A549 (cell line): ENCODE data around the gene MAD1L1. TPM values are rescaled to one million over a fixed set of nuclear protein-coding genes. Genes with fewer than 3 reads are reported as not detected.

Source experiments
- ATAC-seq, 2 experiments: fragments of 200-7000 bp in 1 of 2; fragments of >200 bp in 1 of 2; cut with Nextera tagmentation in 1 of 2; cut with Tn5 transposase in 1 of 2; 3 replicates each; pipeline versions ENCODE4 v1.8.0 to v1.9.1; 2018 to 2020; ENCODE audit warnings: mild to moderate bottlenecking in 1 of 2, moderate library complexity in 1 of 2
- CTCF ChIA-PET: fragments of 300-600 bp; sonication (Branson Sonifier 250); formaldehyde crosslinking; extraction: SDS; loops from one replicate; lab custom pipeline; 2021; ENCODE audit warnings: antibody characterized with exemption, inconsistent platforms; lab: Yijun Ruan, JAX
- POLR2A ChIA-PET: fragments of 350-600 bp; formaldehyde crosslinking; extraction: SDS; loops from one replicate; lab custom pipeline; 2021; ENCODE audit warnings: antibody characterized with exemption, inconsistent platforms; lab: Yijun Ruan, JAX
- DNase-seq, 2 experiments: peaks; one replicate each; pipeline versions ENCODE4 v3.0.0 to v3.0.0-alpha.2; 2011 to 2016; ENCODE audit warnings: low read depth in 1 of 2, low spot score in 1 of 2
- FAIRE-seq: peaks from 2 replicates; lab custom pipeline; 2011; peaks lifted over from hg19 to GRCh38; lab: Jason Lieb, UNC
- H3K27ac ChIP-seq, 2 experiments: fragments of >200 bp; sonication (Bioruptor Twin); formaldehyde crosslinking; 3 replicates each; pipeline ENCODE4 v1.5.1; 2016 to 2017
- H3K4me1 ChIP-seq: fragments of >200 bp; sonication (Bioruptor Twin); formaldehyde crosslinking; 3 replicates; pipeline ENCODE4 v1.6.1; 2016
- H3K4me2 ChIP-seq: fragments of >200 bp; sonication (Bioruptor Twin); formaldehyde crosslinking; 3 replicates; pipeline ENCODE4 v1.6.1; 2016
- H3K4me3 ChIP-seq: fragments of >200 bp; sonication (Bioruptor Twin); formaldehyde crosslinking; 3 replicates; pipeline ENCODE4 v1.5.1; 2016
- H3K9me3 ChIP-seq: fragments of >200 bp; sonication (Bioruptor Twin); formaldehyde crosslinking; 3 replicates; pipeline ENCODE4 v1.6.1; 2016
- CBX2 ChIP-seq: fragments of 200-600 bp; sonication (generic); IDR thresholded peaks from 2 replicates; pipeline ENCODE4 v1.6.1; 2016; ENCODE audit warnings: low read depth, mild to moderate bottlenecking, borderline replicate concordance
- CHD2 ChIP-seq: fragments of 150-350 bp; IDR thresholded peaks from 2 replicates; pipeline ENCODE4 v1.6.1; 2014; ENCODE audit warnings: low read length; ENCODE audit not compliant: partially characterized antibody
- CHD4 ChIP-seq: fragments of 200-600 bp; sonication (generic); IDR thresholded peaks from 2 replicates; pipeline ENCODE4 v1.6.1; 2016; ENCODE audit warnings: antibody characterized with exemption, mild to moderate bottlenecking, borderline replicate concordance
- EHMT2 ChIP-seq: fragments of 200-600 bp; sonication (generic); IDR thresholded peaks from 2 replicates; pipeline ENCODE4 v1.6.1; 2016; ENCODE audit warnings: antibody characterized with exemption, low read depth, mild to moderate bottlenecking, moderate library complexity
- EP300 ChIP-seq, 2 experiments: fragments of >200 bp; sonication (Bioruptor Twin); formaldehyde crosslinking; IDR thresholded peaks; 2 replicates in 1 of 2; 3 replicates in 1 of 2; pipeline ENCODE4 v1.6.1; 2016 to 2017
- FOXS1 ChIP-seq: fragments of 250-450 bp; sonication (Bioruptor Pico); IDR thresholded peaks from 2 replicates; pipeline ENCODE4 v1.5.0; 2020; ENCODE audit warnings: mild to moderate bottlenecking, moderate library complexity
- GATA3 ChIP-seq: IDR thresholded peaks from 2 replicates; pipeline ENCODE4 v1.6.1; 2012; ENCODE audit warnings: borderline replicate concordance
- HDAC2 ChIP-seq: fragments of 200-600 bp; sonication (generic); IDR thresholded peaks from 2 replicates; pipeline ENCODE4 v1.6.1; 2016
- HOXB5 ChIP-seq: fragments of 250-450 bp; sonication (Bioruptor Pico); IDR thresholded peaks from 2 replicates; pipeline ENCODE4 v1.5.0; 2020; ENCODE audit warnings: mild to moderate bottlenecking, moderate library complexity
- JUN ChIP-seq, 2 experiments: fragments of >200 bp; sonication (Bioruptor Twin); formaldehyde crosslinking; IDR thresholded peaks; 2 replicates in 1 of 2; 3 replicates in 1 of 2; pipeline ENCODE4 v1.6.1; 2016 to 2017
- KDM1A ChIP-seq: fragments of 200-600 bp; sonication (generic); IDR thresholded peaks from 2 replicates; pipeline ENCODE4 v1.6.1; 2016; ENCODE audit warnings: low read depth, mild to moderate bottlenecking
- MAFK ChIP-seq: fragments of 450-650 bp; IDR thresholded peaks from 2 replicates; pipeline ENCODE4 v1.6.1; 2014; ENCODE audit not compliant: partially characterized antibody
- MAZ ChIP-seq: fragments of 150-350 bp; IDR thresholded peaks from 2 replicates; pipeline ENCODE4 v1.6.1; 2014; ENCODE audit warnings: antibody characterized with exemption, low read depth, low read length, borderline replicate concordance
- NFE2L2 ChIP-seq: fragments of 150-350 bp; conservative IDR thresholded peaks from 2 replicates; pipeline ENCODE4 v1.6.1; 2014; ENCODE audit warnings: low read length
- NPAS2 ChIP-seq: fragments of 250-450 bp; sonication (Bioruptor Pico); IDR thresholded peaks from 2 replicates; pipeline ENCODE4 v1.8.0; 2022; ENCODE audit warnings: mild to moderate bottlenecking, moderate library complexity, borderline replicate concordance
- NR3C1 ChIP-seq: fragments of >200 bp; sonication (Bioruptor Twin); formaldehyde crosslinking; IDR thresholded peaks from 3 replicates; pipeline ENCODE4 v1.6.1; 2017
- POLR2A ChIP-seq: IDR thresholded peaks from 2 replicates; pipeline ENCODE4 v1.6.1; 2012; ENCODE audit warnings: mild to moderate bottlenecking, low read length
- POLR2AphosphoS2 ChIP-seq: conservative IDR thresholded peaks from 2 replicates; pipeline ENCODE4 v1.6.1; 2012; ENCODE audit warnings: low read length, improper control_type of control experiment, inconsistent platforms
- RAD21 ChIP-seq, 2 experiments: fragments of >200 bp in 1 of 2; sonication (Bioruptor Twin) in 1 of 2; formaldehyde crosslinking in 1 of 2; IDR thresholded peaks in 1 of 2; conservative IDR thresholded peaks in 1 of 2; 2 replicates in 1 of 2; 3 replicates in 1 of 2; pipeline ENCODE4 v1.6.1; 2012 to 2018; ENCODE audit warnings: inconsistent platforms in 1 of 2
- RCOR1 ChIP-seq: fragments of 150-350 bp; IDR thresholded peaks from 2 replicates; pipeline ENCODE4 v1.6.1; 2014; ENCODE audit warnings: antibody characterized with exemption, low read length, low read depth
- RNF2 ChIP-seq: fragments of 200-600 bp; sonication (generic); IDR thresholded peaks from 2 replicates; pipeline ENCODE4 v1.6.1; 2016; ENCODE audit warnings: low read depth, mild to moderate bottlenecking, antibody characterized with exemption, moderate library complexity, borderline replicate concordance
- SREBF2 ChIP-seq: fragments of 450-650 bp; IDR thresholded peaks from 2 replicates; pipeline ENCODE4 v1.6.1; 2014; ENCODE audit warnings: mild to moderate bottlenecking, moderate library complexity
- TFCP2L1 ChIP-seq: fragments of 250-450 bp; sonication (Bioruptor Pico); IDR thresholded peaks from 2 replicates; pipeline ENCODE4 v1.5.0; 2021; ENCODE audit warnings: mild to moderate bottlenecking
- ZNF302 ChIP-seq: fragments of 250-450 bp; sonication (Bioruptor Pico); IDR thresholded peaks from 2 replicates; pipeline ENCODE4 v1.9.0; 2021; ENCODE audit warnings: inconsistent platforms, mild to moderate bottlenecking, moderate library complexity
- WGBS: methylation state at CpG from one replicate; pipeline ENCODE4 v1.1.6; 2017; ENCODE audit errors: missing lambda C conversion rate; 5-methylcytosine and 5-hydroxymethylcytosine counted together
- polyA plus RNA-seq, 4 experiments: library from polyadenylated mRNA; depleted of rRNA in 3 of 4; stranded (reverse); fragments of >200 nt; fragmentation: RNase III in 1 of 4; extraction: RNeasy Plus Mini Kit Qiagen cat#74134 plus additional on column Dnase treatment in 1 of 4; gene quantifications; 2 replicates in 3 of 4; 3 replicates in 1 of 4; pipeline ENCODE4 v1.2.3, GENCODE V29; 2011 to 2017
- TF ChIP-seq, protein P1 (sequence below): fragments of 250-450 bp; sonication (Bioruptor Pico); IDR thresholded peaks from 2 replicates; pipeline ENCODE4 v1.5.0; 2021; ENCODE audit warnings: mild to moderate bottlenecking, moderate library complexity, borderline replicate concordance
- TF ChIP-seq, protein P2 (sequence below): IDR thresholded peaks from 2 replicates; pipeline ENCODE4 v1.6.1; 2012; ENCODE audit warnings: low read depth, borderline replicate concordance

MAD1L1 gene
- polyA plus RNA-seq, 2 of the 4 experiments (the other 2 are of a cell fraction) = 13.6 to 16.6 TPM

DNA sequence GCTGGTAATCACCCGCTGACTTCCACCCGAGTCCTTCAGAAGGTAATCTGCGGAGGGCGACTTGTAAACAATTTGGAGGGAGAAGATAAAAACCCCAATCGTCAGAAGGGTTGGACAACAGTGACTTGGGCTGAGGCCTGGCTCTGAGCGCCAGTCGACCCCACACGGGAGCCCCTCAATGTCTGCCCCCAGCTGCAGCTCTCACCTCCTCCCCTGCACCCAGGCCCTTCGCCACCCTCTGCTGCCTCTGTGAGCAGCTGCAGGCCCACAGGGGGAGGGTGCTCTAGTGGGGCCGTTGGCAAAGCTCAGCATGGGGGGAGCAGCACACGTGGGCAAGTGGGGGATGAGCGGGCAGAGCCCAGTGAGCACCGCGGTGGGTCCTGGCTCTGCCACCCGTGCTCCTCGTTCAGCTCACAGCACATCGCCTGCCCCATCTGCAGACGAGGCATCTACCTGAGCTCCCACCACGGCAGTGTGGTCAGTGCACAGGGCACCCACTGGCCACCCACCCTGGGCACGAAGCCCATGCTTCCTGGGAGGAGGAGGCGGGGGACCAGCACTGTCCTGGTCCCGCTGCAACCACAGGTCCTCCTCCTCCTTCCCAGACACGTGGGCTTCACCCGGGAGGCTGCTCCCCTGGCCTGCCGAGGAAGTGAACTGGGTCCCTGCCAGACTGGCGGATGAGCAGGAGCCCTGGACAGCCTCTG is 282.1 kb downstream of the MAD1L1 start (continued):
- TF ChIP-seq, protein P1, sequence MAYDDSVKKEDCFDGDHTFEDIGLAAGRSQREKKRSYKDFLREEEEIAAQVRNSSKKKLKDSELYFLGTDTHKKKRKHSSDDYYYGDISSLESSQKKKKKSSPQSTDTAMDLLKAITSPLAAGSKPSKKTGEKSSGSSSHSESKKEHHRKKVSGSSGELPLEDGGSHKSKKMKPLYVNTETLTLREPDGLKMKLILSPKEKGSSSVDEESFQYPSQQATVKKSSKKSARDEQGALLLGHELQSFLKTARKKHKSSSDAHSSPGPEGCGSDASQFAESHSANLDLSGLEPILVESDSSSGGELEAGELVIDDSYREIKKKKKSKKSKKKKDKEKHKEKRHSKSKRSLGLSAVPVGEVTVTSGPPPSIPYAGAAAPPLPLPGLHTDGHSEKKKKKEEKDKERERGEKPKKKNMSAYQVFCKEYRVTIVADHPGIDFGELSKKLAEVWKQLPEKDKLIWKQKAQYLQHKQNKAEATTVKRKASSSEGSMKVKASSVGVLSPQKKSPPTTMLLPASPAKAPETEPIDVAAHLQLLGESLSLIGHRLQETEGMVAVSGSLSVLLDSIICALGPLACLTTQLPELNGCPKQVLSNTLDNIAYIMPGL (CRISPR knock-in tag) = no peak
- TF ChIP-seq HDAC2 (no peak), NPAS2 (CRISPR knock-in tag) (no peak), EP300 (IDR thresholded peaks at IDR 0.05) (no peak), HOXB5 (CRISPR knock-in tag) (no peak)
- TF ChIP-seq, protein P2, sequence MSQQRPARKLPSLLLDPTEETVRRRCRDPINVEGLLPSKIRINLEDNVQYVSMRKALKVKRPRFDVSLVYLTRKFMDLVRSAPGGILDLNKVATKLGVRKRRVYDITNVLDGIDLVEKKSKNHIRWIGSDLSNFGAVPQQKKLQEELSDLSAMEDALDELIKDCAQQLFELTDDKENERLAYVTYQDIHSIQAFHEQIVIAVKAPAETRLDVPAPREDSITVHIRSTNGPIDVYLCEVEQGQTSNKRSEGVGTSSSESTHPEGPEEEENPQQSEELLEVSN = no peak

DNA sequence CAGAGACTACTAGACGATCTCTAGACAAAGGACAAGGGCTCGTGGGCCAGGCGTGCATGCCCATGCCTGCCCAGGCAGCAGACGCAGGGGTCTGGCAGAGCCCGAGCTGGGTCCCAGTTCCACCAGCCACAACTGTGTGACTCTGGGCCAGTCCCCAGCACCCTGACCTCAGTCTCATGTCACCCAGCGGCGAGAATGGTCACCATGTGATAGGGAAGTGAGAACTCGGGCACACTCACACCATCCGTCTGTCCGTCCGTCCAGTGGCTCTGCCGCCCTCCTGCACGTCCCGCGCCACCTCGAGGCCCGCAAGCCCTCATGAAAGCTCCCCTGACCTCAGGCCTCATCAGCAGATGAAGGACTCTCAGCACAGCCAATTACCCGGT is 282.7 kb downstream of the MAD1L1 start:
- DNase-seq (no peak), ATAC-seq (no peak), FAIRE-seq (no peak)
- TF ChIP-seq, protein P2 = no peak
- TF ChIP-seq RCOR1 (no peak), MAZ (no peak), KDM1A (no peak), RAD21 (conservative IDR thresholded peaks at IDR 0.05 in 1 of 2, IDR thresholded peaks at IDR 0.05 in 1 of 2) (no peak), SREBF2 (no peak), NFE2L2 (no peak), POLR2A (no peak), ZNF302 (CRISPR knock-in tag) (no peak), POLR2AphosphoS2 (no peak), NPAS2 (CRISPR knock-in tag) (no peak)
- no peaks in the 10 kb centered on the region for H3K9me3 ChIP-seq
- CTCF ChIA-PET = no interaction called here
- POLR2A ChIA-PET = no interaction called here
- H3K27ac ChIP-seq = no peak overlapping the region
- H3K4me3 ChIP-seq = no peak overlapping the region
- H3K4me2 ChIP-seq = no peak overlapping the region
- WGBS = 92% methylated on average over 18 of the region's 18 CpGs
- H3K4me1 ChIP-seq = no peaks in the 10 kb centered on the region

DNA sequence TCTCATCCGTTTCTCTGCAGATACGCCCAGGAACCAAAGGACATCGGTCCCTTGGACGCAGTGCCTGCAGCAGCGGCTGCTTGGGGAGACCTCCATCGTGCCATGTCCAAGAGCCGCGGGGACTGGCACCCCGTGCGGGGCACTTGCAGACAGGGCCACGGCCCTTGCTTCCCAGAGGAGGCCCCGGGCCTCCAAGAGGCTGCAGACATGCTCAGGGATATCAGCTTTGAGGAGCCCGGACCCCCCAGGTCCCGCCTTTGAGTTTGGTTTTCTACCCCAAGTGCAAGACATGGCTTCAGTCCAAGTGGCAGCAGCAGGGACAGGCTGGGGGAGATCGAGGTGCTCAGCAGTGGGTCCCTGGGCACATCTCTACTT is 283.1 kb downstream of the MAD1L1 start:
- CTCF ChIA-PET = no interaction called here

More for the DNA sequence above, 283.1 kb downstream of the MAD1L1 start:
- Histone ChIP-seq H3K9me3 (no peaks in the 10 kb centered on the region), H3K4me2 (no peak overlapping the region), H3K4me1 (no peaks in the 10 kb centered on the region), H3K27ac (no peak overlapping the region), H3K4me3 (no peak overlapping the region)
- TF ChIP-seq RNF2 (no peak), CHD4 (no peak), GATA3 (no peak), MAFK (no peak), CHD2 (no peak), TFCP2L1 (CRISPR knock-in tag) (no peak), NR3C1 (no peak), JUN (IDR thresholded peaks at IDR 0.05) (no peak), MAZ (no peak), POLR2A (no peak), FOXS1 (CRISPR knock-in tag) (no peak), CBX2 (no peak), RAD21 (conservative IDR thresholded peaks at IDR 0.05 in 1 of 2, IDR thresholded peaks at IDR 0.05 in 1 of 2) (no peak), EHMT2 (no peak)
- TF ChIP-seq, protein P1 (CRISPR knock-in tag) = no peak
- DNase-seq = no peak
- WGBS = 84% methylated on average over 12 of the region's 15 CpGs
- no peak for FAIRE-seq
- ATAC-seq = no peak
- POLR2A ChIA-PET = no interaction called here
